H1 (cell line): ENCODE measurements around the gene UEVLD. TPM values are rescaled to one million over a fixed set of nuclear protein-coding genes. Genes with fewer than 3 reads are reported as not detected.

Source experiments
- CBX8 ChIP-seq: fragments of 300-800, 300-1000 bp; sonication (generic); IDR thresholded peaks from 2 replicates; pipeline ENCODE4 v1.7.1; 2016; ENCODE audit warnings: low read depth, low read length, borderline replicate concordance
- EP300 ChIP-seq, 2 experiments: IDR thresholded peaks; 1 replicate in 1 of 2; 2 replicates in 1 of 2; pipeline ENCODE4 v1.6.1; 2011 to 2012; ENCODE audit warnings: low read depth in 2 of 2, low read length in 2 of 2, mild to moderate bottlenecking in 2 of 2, borderline replicate concordance in 1 of 2, inconsistent platforms in 1 of 2, moderate library complexity in 1 of 2
- GABPA ChIP-seq: IDR thresholded peaks from 2 replicates; pipeline ENCODE4 v1.6.1; 2011; ENCODE audit warnings: mild to moderate bottlenecking, low read length, moderate library complexity, borderline replicate concordance; ENCODE audit not compliant: insufficient read depth
- GTF2F1 ChIP-seq: IDR thresholded peaks from 2 replicates; pipeline ENCODE4 v1.6.1; 2012; ENCODE audit warnings: low read depth, low read length, improper control_type of control experiment, borderline replicate concordance
- KDM5A ChIP-seq: fragments of 200-600 bp; IDR thresholded peaks from 2 replicates; pipeline ENCODE4 v1.7.1; 2012; ENCODE audit warnings: mild to moderate bottlenecking, low read length, inconsistent platforms, mixed read lengths
- MAFK ChIP-seq: IDR thresholded peaks from 2 replicates; pipeline ENCODE4 v1.6.1; 2012; ENCODE audit warnings: low read depth, mild to moderate bottlenecking, improper control_type of control experiment, low read length
- MAX ChIP-seq: IDR thresholded peaks from 2 replicates; pipeline ENCODE4 v1.6.1; 2012; ENCODE audit warnings: inconsistent platforms
- POLR2AphosphoS5 ChIP-seq: IDR thresholded peaks from 2 replicates; pipeline ENCODE4 v1.6.1; 2011; ENCODE audit warnings: low read depth, low read length
- RAD21 ChIP-seq, 2 experiments: IDR thresholded peaks in 1 of 2; conservative IDR thresholded peaks in 1 of 2; 2 replicates each; pipeline ENCODE4 v1.6.1; 2011; ENCODE audit warnings: low read depth in 2 of 2, low read length in 2 of 2, improper control_type of control experiment in 1 of 2, inconsistent platforms in 1 of 2, mild to moderate bottlenecking in 1 of 2, moderate library complexity in 1 of 2
- RFX5 ChIP-seq: IDR thresholded peaks from 2 replicates; pipeline ENCODE4 v1.6.1; 2011; ENCODE audit warnings: low read depth, low read length, improper control_type of control experiment, borderline replicate concordance
- SIN3A ChIP-seq, 2 experiments: IDR thresholded peaks in 1 of 2; conservative IDR thresholded peaks in 1 of 2; 2 replicates each; pipeline ENCODE4 v1.6.1; 2011 to 2012; ENCODE audit warnings: low read length in 2 of 2, improper control_type of control experiment in 1 of 2, low read depth in 1 of 2, mild to moderate bottlenecking in 1 of 2
- SIX5 ChIP-seq: IDR thresholded peaks from 2 replicates; pipeline ENCODE4 v1.6.1; 2011; ENCODE audit warnings: mild to moderate bottlenecking, low read depth, low read length
- YY1 ChIP-seq: IDR thresholded peaks from 2 replicates; pipeline ENCODE4 v1.6.1; 2011; ENCODE audit warnings: low read depth, mild to moderate bottlenecking, low read length
- polyA plus RNA-seq, 7 experiments: library from polyadenylated mRNA; depleted of rRNA in 3 of 7; stranded (reverse) in 5 of 7; unstranded in 2 of 7; fragments of >200 nt in 5 of 7; fragments of 200-250 nt in 2 of 7; gene quantifications; 1 replicate in 5 of 7; 2 replicates in 1 of 7; 4 replicates in 1 of 7; pipeline versions ENCODE4 v1.2.1 to v1.2.3, GENCODE V29; 2011 to 2013; ENCODE audit warnings: missing spikeins in 2 of 7, mixed read lengths in 2 of 7
- total RNA-seq: library from RNA; stranded (reverse); fragmentation: NEBNext Ultra II Directional; extraction: Animal tissue kit (Norgen Biotek cat#: 25700); gene quantifications from 2 replicates; pipeline ENCODE4 v1.2.1, GENCODE V29; 2021

Gene UEVLD
- total and polyA plus RNA-seq, 2 of the 8 experiments (the other 6 are each of a cell fraction or from before 2014, with no cell fraction given) = 4.1 to 7.3 TPM

- no peak for TF ChIP-seq RAD21 (IDR thresholded peaks at IDR 0.05 in 1 of 2, conservative IDR thresholded peaks at IDR 0.05 in 1 of 2; ENCODE audit: low read depth in 2 of 2, low read length in 2 of 2)
- no peak for TF ChIP-seq SIX5
- peak; percentile 92 for TF ChIP-seq GABPA
- no peak; the same call in 1 of the 2 replicates for TF ChIP-seq YY1
- TF ChIP-seq EP300 (IDR thresholded peaks at IDR 0.05; ENCODE audit: borderline replicate concordance in 1 of 2, low read depth in 2 of 2, low read length in 2 of 2) = peak in 1 of 2 experiments; percentile 21; a peak in 1 of 3 replicates
- TF ChIP-seq CBX8 = no peak
- no peak for TF ChIP-seq RFX5
- peak; percentile 91 for TF ChIP-seq MAX
- TF ChIP-seq POLR2AphosphoS5 = peak; percentile 97
- peak; percentile 69; the same call in 1 of the 2 replicates for TF ChIP-seq KDM5A
- TF ChIP-seq GTF2F1 = no peak; the same call in 1 of the 2 replicates
- peak; percentile 62; the same call in 1 of the 2 replicates for TF ChIP-seq MAFK
- TF ChIP-seq SIN3A (conservative IDR thresholded peaks at IDR 0.05 in 1 of 2, IDR thresholded peaks at IDR 0.05 in 1 of 2; ENCODE audit: low read depth in 1 of 2, low read length in 2 of 2) = peak; percentile 74 to 92; a peak in 3 of 4 replicates
These were observed 45.9 kb upstream of the UEVLD start, which contains the start of gene SPTY2D1 (continued) for GRCh38 chr11:18634140-18635032.
